Epithelial cell of proximal tubule (primary cell): ENCODE measurements around the gene LRRC3C. TPM values are rescaled to one million over a fixed set of nuclear protein-coding genes. Genes with fewer than 3 reads are reported as not detected.

ENCODE experiments used
- DNase-seq: peaks from one replicate; pipeline ENCODE4 v3.0.0-alpha.2; 2011; ENCODE audit warnings: low read depth
- H3K4me3 ChIP-seq: 2 replicates; pipeline ENCODE4 v1.5.1; 2011; ENCODE audit warnings: low read depth, mild to moderate bottlenecking, low read length
- CTCF ChIP-seq: conservative IDR thresholded peaks from 2 replicates; pipeline ENCODE4 v1.5.1; 2012; ENCODE audit warnings: low read depth, mild to moderate bottlenecking, low read length
- total RNA-seq: library from RNA; depleted of rRNA; stranded (reverse); fragments of >200 nt; gene quantifications from 2 replicates; pipeline ENCODE4 v1.2.3, GENCODE V29; 2015

Gene LRRC3C
- total RNA-seq, 1 donor from 2014 or later, result not detected

- no peak for DNase-seq
- TF ChIP-seq CTCF, result no peak
- no peak overlapping the region for H3K4me3 ChIP-seq
These were observed 24.2 kb upstream of the LRRC3C start for GRCh38 chr17:39903158-39903884.

GRCh38 chr17:39904990-39905288 lies 22.6 kb upstream of the LRRC3C start:
- TF ChIP-seq CTCF, result no peak
- H3K4me3 ChIP-seq, result no peak overlapping the region
- DNase-seq, result no peak

GRCh38 chr17:39908789-39909352 lies 18.7 kb upstream of the LRRC3C start:
- TF ChIP-seq CTCF, result no peak
- H3K4me3 ChIP-seq, result no peak overlapping the region
- no peak for DNase-seq

GRCh38 chr17:39913989-39914388 lies 13.5 kb upstream of the LRRC3C start:
- TF ChIP-seq CTCF, result no peak
- H3K4me3 ChIP-seq, result no peak overlapping the region
- no peak for DNase-seq

GRCh38 chr17:39915559-39915958 lies 12.0 kb upstream of the LRRC3C start:
- H3K4me3 ChIP-seq, result no peak overlapping the region
- DNase-seq, result no peak
- no peak for TF ChIP-seq CTCF

GRCh38 chr17:39916918-39917317 lies 10.6 kb upstream of the LRRC3C start:
- peak; percentile 31 for TF ChIP-seq CTCF
- no peak for DNase-seq
- no peak overlapping the region for H3K4me3 ChIP-seq
